OCI-LY1 (cell line): ENCODE results near the gene ADAMTS17.

Experiments
- H2AFZ ChIP-seq: fragments of 200-600 bp; sonication (generic), shearing (Covaris generic); 2 replicates; pipeline ENCODE4 v1.6.0; 2014; ENCODE audit warnings: antibody characterized with exemption, mild to moderate bottlenecking, low read length
- H3F3A ChIP-seq: fragments of 200-600 bp; sonication (generic), shearing (Covaris generic); 2 replicates; pipeline ENCODE4 v1.6.0; 2014; ENCODE audit warnings: mild to moderate bottlenecking, antibody characterized with exemption, low read length, moderate library complexity; ENCODE audit not compliant: insufficient read depth
- H3K27ac ChIP-seq: fragments of 200-600 bp; sonication (generic); 2 replicates; pipeline ENCODE4 v1.5.1; 2014; ENCODE audit warnings: low read length, mixed run types, mild to moderate bottlenecking, low read depth; ENCODE audit not compliant: poor library complexity, severe bottlenecking
- H3K27me3 ChIP-seq: fragments of 200-600 bp; sonication (generic); 2 replicates; pipeline ENCODE4 v1.6.0; 2014; ENCODE audit warnings: antibody characterized with exemption, mild to moderate bottlenecking, low read length, moderate library complexity; ENCODE audit not compliant: insufficient read depth
- H3K36me3 ChIP-seq: fragments of 200-600 bp; sonication (generic); 2 replicates; pipeline ENCODE4 v1.6.1; 2014; ENCODE audit warnings: mild to moderate bottlenecking, antibody characterized with exemption, low read length, moderate library complexity, mixed read lengths; ENCODE audit not compliant: insufficient read depth
- H3K4me1 ChIP-seq: fragments of 200-600 bp; sonication (generic); 2 replicates; pipeline ENCODE4 v1.5.1; 2014; ENCODE audit warnings: mild to moderate bottlenecking, low read length, moderate library complexity; ENCODE audit not compliant: insufficient read depth, severe bottlenecking
- H3K4me2 ChIP-seq: fragments of 200-600 bp; sonication (generic), shearing (Covaris generic); 2 replicates; pipeline ENCODE4 v1.6.1; 2014; ENCODE audit warnings: low read length
- H3K4me3 ChIP-seq: fragments of 200-600 bp; sonication (generic); 2 replicates; pipeline ENCODE4 v1.5.1; 2014; ENCODE audit warnings: low read length, low read depth, mild to moderate bottlenecking, mixed read lengths; ENCODE audit not compliant: poor library complexity, severe bottlenecking
- H3K79me2 ChIP-seq: fragments of 200-600 bp; shearing (Covaris generic); 2 replicates; pipeline ENCODE4 v1.6.1; 2016; ENCODE audit warnings: mixed run types, low read length, mixed read lengths; ENCODE audit not compliant: insufficient read depth
- H3K9ac ChIP-seq: fragments of 200-600 bp; sonication (generic), shearing (Covaris generic); 2 replicates; pipeline ENCODE4 v1.6.1; 2014; ENCODE audit warnings: mild to moderate bottlenecking, low read length, mixed read lengths
- H3K9me2 ChIP-seq: fragments of 200-600 bp; sonication (generic), shearing (Covaris generic); 2 replicates; pipeline ENCODE4 v1.6.1; 2014; ENCODE audit warnings: low read depth, mild to moderate bottlenecking, low read length, mixed read lengths
- H3K9me3 ChIP-seq: fragments of 200-600 bp; shearing (Covaris generic); 2 replicates; pipeline ENCODE4 v1.6.1; 2014; ENCODE audit warnings: low read length, mixed read lengths
- H4K20me1 ChIP-seq: fragments of 200-600 bp; sonication (generic), shearing (Covaris generic); 2 replicates; pipeline ENCODE4 v1.6.0; 2016; ENCODE audit warnings: mild to moderate bottlenecking, low read length; ENCODE audit not compliant: insufficient read depth
- CTCF ChIP-seq: fragments of 200-600 bp; sonication (generic), shearing (Covaris generic); IDR thresholded peaks from 2 replicates; pipeline ENCODE4 v1.5.1; 2017; ENCODE audit warnings: mild to moderate bottlenecking, antibody characterized with exemption, low read length, moderate library complexity, mixed read lengths
- EZH2 ChIP-seq: fragments of 200-600 bp; sonication (generic), shearing (Covaris generic); IDR thresholded peaks from 2 replicates; pipeline ENCODE4 v1.8.0; 2017; ENCODE audit warnings: borderline replicate concordance, mixed run types, mild to moderate bottlenecking, antibody characterized with exemption, low read length, moderate library complexity, mixed read lengths

ADAMTS17 gene

DNA sequence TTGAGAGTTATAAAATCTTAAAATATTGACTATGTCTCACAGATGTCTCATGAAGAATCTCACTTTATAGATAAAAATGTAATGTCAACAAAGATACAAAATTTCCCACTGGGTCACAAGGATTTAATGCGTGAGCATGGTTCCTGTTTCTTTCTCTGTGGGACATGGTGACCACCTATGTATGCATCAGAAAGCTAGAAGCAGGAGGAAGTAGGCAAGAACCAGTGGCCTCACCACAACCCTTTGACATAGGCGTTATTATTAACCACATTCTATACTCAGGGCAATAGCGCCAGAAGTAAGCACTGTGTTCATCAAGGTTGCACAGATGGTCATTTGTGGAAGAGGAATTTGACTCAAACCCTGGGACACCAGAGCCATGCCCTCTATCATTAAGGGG lies 11.7 kb upstream of the ADAMTS17 start:
- H3K4me1 ChIP-seq, result no peaks in the 10 kb centered on the region
- H3K4me2 ChIP-seq, result no peak overlapping the region
- no peak overlapping the region for H3K27ac ChIP-seq
- no peaks in the 10 kb centered on the region for H3K36me3 ChIP-seq
- H2AFZ ChIP-seq, result no peak overlapping the region
- no peak overlapping the region for H3K9ac ChIP-seq
- no peaks in the 10 kb centered on the region for H3K9me3 ChIP-seq
- TF ChIP-seq CTCF (no peak), EZH2 (no peak)
- no peaks in the 10 kb centered on the region for H3F3A ChIP-seq
- H3K27me3 ChIP-seq, result no peaks in the 10 kb centered on the region
- H3K4me3 ChIP-seq, result no peak overlapping the region
- no peaks in the 10 kb centered on the region for H3K9me2 ChIP-seq
- no peaks in the 10 kb centered on the region for H3K79me2 ChIP-seq
- H4K20me1 ChIP-seq, result no peaks in the 10 kb centered on the region

DNA sequence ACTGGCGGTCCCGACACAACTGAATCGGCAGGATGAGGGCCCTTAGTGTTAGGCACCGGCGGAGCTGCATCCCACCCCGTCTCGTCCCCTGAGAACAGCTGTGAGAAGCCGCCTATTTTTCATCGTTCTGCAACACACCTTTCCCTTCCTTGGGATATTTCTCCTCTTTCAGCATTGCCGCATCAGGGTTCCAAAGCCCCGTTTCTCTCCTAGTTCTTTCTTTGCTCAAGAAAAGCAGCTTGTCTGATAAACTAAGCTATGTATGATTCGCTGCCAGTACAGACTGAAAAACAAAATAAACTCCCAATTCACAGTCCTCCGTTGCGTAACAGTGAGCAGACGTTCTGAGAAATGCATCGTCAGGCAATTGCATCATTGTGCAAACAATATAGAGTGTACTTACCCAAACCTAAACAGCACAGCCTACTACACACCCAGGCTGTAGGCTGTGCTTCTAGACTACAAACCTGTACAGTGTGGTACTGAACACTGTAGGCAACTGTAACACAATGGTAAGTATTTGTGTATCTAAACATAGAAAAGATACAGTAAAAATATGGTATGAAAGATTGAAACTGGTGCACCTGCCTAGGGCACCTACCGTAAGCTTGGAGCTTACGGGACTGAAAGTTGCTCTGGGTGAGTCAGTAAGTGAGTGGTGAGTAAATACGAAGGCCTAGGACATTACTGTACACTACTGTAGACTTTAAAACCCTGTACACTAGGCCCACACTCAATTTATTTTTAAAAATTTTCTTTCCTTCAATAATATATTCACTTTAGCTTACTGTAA lies 8.9 kb upstream of the ADAMTS17 start:
- Histone ChIP-seq H3K36me3 (no peaks in the 10 kb centered on the region), H3F3A (no peaks in the 10 kb centered on the region), H3K79me2 (no peaks in the 10 kb centered on the region), H3K4me3 (no peak overlapping the region), H4K20me1 (no peaks in the 10 kb centered on the region), H3K27me3 (no peaks in the 10 kb centered on the region), H3K9me3 (no peaks in the 10 kb centered on the region), H3K4me1 (no peaks in the 10 kb centered on the region), H3K9ac (no peak overlapping the region), H3K9me2 (no peaks in the 10 kb centered on the region), H3K27ac (no peak overlapping the region), H2AFZ (no peak overlapping the region), H3K4me2 (no peak overlapping the region)
- TF ChIP-seq EZH2, result no peak
- TF ChIP-seq CTCF, result no peak

- no peaks in the 10 kb centered on the region for H3K27me3 ChIP-seq
- no peak overlapping the region for H3K27ac ChIP-seq
- H3K9ac ChIP-seq, result peak overlapping the region; percentile 86
- no peaks in the 10 kb centered on the region for H3F3A ChIP-seq
- H3K79me2 ChIP-seq, result no peaks in the 10 kb centered on the region
- H4K20me1 ChIP-seq, result no peaks in the 10 kb centered on the region
- peak overlapping the region; percentile 97 for H2AFZ ChIP-seq
- H3K4me3 ChIP-seq, result peak overlapping the region; percentile 70
- H3K9me2 ChIP-seq, result no peaks in the 10 kb centered on the region
- H3K36me3 ChIP-seq, result no peaks in the 10 kb centered on the region
- TF ChIP-seq CTCF (peak; percentile 62), EZH2 (no peak)
- H3K4me1 ChIP-seq, result no peaks in the 10 kb centered on the region
- H3K4me2 ChIP-seq, result peak overlapping the region; percentile 95
- no peaks in the 10 kb centered on the region for H3K9me3 ChIP-seq
These were observed 8.1 kb upstream of the ADAMTS17 start for GRCh38 chr15:100349696-100350433.
